NT2/D1 (cell line): ENCODE data around the gene GSPT1.

Source experiments
- DNase-seq: peaks from one replicate; pipeline ENCODE4 v3.0.0-alpha.2; 2011; ENCODE audit warnings: low read depth, low spot score
- H3K27me3 ChIP-seq: 2 replicates; pipeline ENCODE4 v1.6.0; 2011; ENCODE audit warnings: mild to moderate bottlenecking; ENCODE audit not compliant: insufficient read length, insufficient read depth
- H3K36me3 ChIP-seq: 2 replicates; pipeline ENCODE4 v1.6.1; 2011; ENCODE audit warnings: mild to moderate bottlenecking, low read length, mixed read lengths; ENCODE audit not compliant: insufficient read depth, insufficient read length
- H3K4me1 ChIP-seq: 2 replicates; pipeline ENCODE4 v1.5.1; 2011; ENCODE audit not compliant: insufficient read depth, insufficient read length
- H3K4me3 ChIP-seq: 2 replicates; pipeline ENCODE4 v1.5.1; 2011; ENCODE audit warnings: low read depth; ENCODE audit not compliant: insufficient read length
- H3K9ac ChIP-seq: 2 replicates; pipeline ENCODE4 v1.6.0; 2011; ENCODE audit warnings: low read depth; ENCODE audit not compliant: insufficient read length
- H3K9me3 ChIP-seq: 2 replicates; pipeline ENCODE4 v1.5.1; 2011; ENCODE audit warnings: mild to moderate bottlenecking, low read length; ENCODE audit not compliant: insufficient read depth
- SUZ12 ChIP-seq: IDR thresholded peaks from 2 replicates; pipeline ENCODE4 v1.6.1; 2011; ENCODE audit not compliant: insufficient read length, insufficient read depth; ENCODE audit errors: extremely low read depth
- YY1 ChIP-seq: IDR thresholded peaks from 2 replicates; pipeline ENCODE4 v1.6.1; 2011; ENCODE audit not compliant: insufficient read length, insufficient read depth
- ZNF274 ChIP-seq: IDR thresholded peaks from 2 replicates; pipeline ENCODE4 v1.6.1; 2011; ENCODE audit warnings: mild to moderate bottlenecking, low read depth, low read length

Gene GSPT1

GRCh38 chr16:11916524-11917285 lies 949 bp upstream of the GSPT1 start:
- DNase-seq = no peak
- Histone ChIP-seq H3K4me3 (peak overlapping the region; percentile 72), H3K9me3 (no peaks in the 10 kb centered on the region), H3K27me3 (no peaks in the 10 kb centered on the region), H3K36me3 (peaks cover 18% of the 10 kb centered on the region), H3K9ac (peak overlapping the region; percentile 63), H3K4me1 (peaks cover 4% of the 10 kb centered on the region)
- TF ChIP-seq SUZ12 (no peak), ZNF274 (no peak), YY1 (no peak)

GRCh38 chr16:11915114-11915643 lies 577 bp downstream of the GSPT1 start:
- Histone ChIP-seq H3K9ac (peak overlapping the region; percentile 80), H3K4me1 (peaks cover 5% of the 10 kb centered on the region), H3K36me3 (peaks cover 18% of the 10 kb centered on the region), H3K4me3 (peak overlapping the region; percentile 72), H3K27me3 (no peaks in the 10 kb centered on the region), H3K9me3 (no peaks in the 10 kb centered on the region)
- TF ChIP-seq ZNF274 (no peak), SUZ12 (no peak), YY1 (no peak)
- DNase-seq = no peak

GRCh38 chr16:11914210-11915113 lies 1.3 kb downstream of the GSPT1 start:
- Histone ChIP-seq H3K9me3 (no peaks in the 10 kb centered on the region), H3K4me1 (peaks cover 7% of the 10 kb centered on the region)
- no peak for DNase-seq

GRCh38 chr16:11913425-11914079 lies 2.2 kb downstream of the GSPT1 start:
- H3K4me3 ChIP-seq = peak overlapping the region; percentile 72
- peaks cover 7% of the 10 kb centered on the region for H3K4me1 ChIP-seq
- no peaks in the 10 kb centered on the region for H3K27me3 ChIP-seq
- TF ChIP-seq SUZ12 = no peak
- TF ChIP-seq ZNF274 = no peak
- no peak for TF ChIP-seq YY1
- no peak for DNase-seq
- H3K9ac ChIP-seq = peak overlapping the region; percentile 80
- peaks cover 24% of the 10 kb centered on the region for H3K36me3 ChIP-seq
- no peaks in the 10 kb centered on the region for H3K9me3 ChIP-seq

More at GRCh38 chr16:11914210-11915113, 1.3 kb downstream of the GSPT1 start:
- H3K27me3 ChIP-seq = no peaks in the 10 kb centered on the region
- H3K36me3 ChIP-seq = peaks cover 18% of the 10 kb centered on the region
- H3K9ac ChIP-seq = peak overlapping the region; percentile 80
- H3K4me3 ChIP-seq = peak overlapping the region; percentile 72
- no peak for TF ChIP-seq YY1
- no peak for TF ChIP-seq SUZ12
- TF ChIP-seq ZNF274 = no peak

GRCh38 chr16:11909653-11910545 lies 5.9 kb downstream of the GSPT1 start:
- H3K4me1 ChIP-seq = peaks cover 2% of the 10 kb centered on the region
- H3K9me3 ChIP-seq = no peaks in the 10 kb centered on the region
- peaks cover 43% of the 10 kb centered on the region for H3K36me3 ChIP-seq
- no peaks in the 10 kb centered on the region for H3K27me3 ChIP-seq
- no peak overlapping the region for H3K4me3 ChIP-seq
- DNase-seq = no peak
- no peak overlapping the region for H3K9ac ChIP-seq
- TF ChIP-seq YY1 (no peak), ZNF274 (no peak), SUZ12 (no peak)
